Measurements from ENCODE around the gene NPIPB4. TPM values are rescaled to one million over a fixed set of nuclear protein-coding genes. Genes with fewer than 3 reads are reported as not detected.
"Not testable (repeated sequence)": the region's sequence is repeated elsewhere in the genome, so short reads cannot be mapped to it uniquely, and the experiment has no call there.

The NPIPB4 gene
- total RNA-seq, 4 donors from 2014 or later, result 49.5 to 289 (median 118) TPM

DNA sequence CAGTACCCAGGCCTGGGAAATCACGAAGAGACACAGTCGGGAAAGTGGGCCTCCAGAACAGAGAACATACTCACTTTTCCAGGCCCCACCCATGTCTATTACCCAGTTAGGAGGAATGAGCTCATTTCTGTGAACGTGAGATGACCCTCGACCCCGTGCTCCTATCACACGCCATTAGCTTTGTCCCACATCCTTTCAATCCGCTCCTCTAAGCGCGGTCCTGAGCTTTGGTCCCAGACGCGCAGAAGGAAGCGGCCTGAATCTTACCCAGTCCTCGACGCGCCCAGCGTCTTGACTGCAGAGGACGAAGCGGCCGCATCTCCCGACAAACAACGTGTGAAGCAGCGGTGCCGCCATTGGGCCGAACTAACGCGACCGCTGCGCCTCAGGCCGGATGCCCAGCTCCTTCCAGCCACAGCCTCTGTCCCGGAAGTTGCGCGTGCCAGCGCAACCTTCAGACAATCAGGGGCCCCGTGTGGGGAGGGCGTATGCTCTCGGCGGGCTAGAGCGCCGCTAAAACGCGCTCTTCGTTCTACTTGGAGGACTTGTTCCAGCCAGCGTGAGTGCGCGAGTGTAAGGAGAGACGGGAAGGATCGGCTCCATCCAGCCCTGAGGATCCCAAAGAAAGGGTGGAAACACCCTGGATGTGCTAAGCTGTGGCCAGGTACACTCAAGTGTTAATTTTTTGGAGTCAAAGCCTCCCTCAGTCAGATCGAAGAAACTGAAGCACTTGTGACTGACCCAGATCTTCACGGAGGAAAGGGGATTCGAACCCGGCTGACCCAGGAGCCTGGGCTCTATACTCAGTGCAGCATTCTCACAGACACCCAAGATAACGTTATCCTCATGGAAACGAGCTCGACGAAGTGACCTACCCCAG lies 37.3 kb downstream of the NPIPB4 start:
- peak in 1 of 2 donors; percentile 72 for DNase-seq (ENCODE audit: low spot score in 2 of 2)
- TF ChIP-seq POLR2A (IDR thresholded peaks at IDR 0.05) (peak in 1 of 2 donors; percentile 19), POLR2AphosphoS5 (IDR thresholded peaks at IDR 0.05) (peak in 1 of 3 donors; percentile 12)
- H3K4me1 ChIP-seq, H3K27me3 ChIP-seq, H3K36me3 ChIP-seq, H3K9me3 ChIP-seq: not testable (repeated sequence)
- H3K27ac ChIP-seq, result peak overlapping the region; percentile 77
- peak overlapping the region; percentile 56 for H3K4me3 ChIP-seq
- 3% methylated on average over 32 of the region's 55 CpGs for WGBS

DNA sequence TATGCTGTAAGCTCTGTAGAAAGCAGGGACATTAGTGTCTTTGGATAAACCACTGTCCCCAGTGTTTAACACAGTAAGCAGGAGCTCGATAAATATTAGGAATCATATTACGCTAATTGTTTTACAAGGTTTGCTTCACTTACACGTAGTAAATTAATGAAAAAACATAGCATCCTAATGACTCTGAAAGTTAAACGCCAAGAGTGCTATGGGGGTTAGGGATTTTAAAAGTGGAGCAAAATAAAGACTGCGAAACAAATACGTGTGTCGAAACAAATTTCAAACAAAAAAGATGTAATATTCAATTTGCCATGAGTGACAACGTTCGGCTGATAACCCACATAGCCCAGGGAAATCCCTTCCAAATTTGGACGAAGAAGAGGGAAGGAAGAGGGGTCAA lies 37.9 kb downstream of the NPIPB4 start:
- not testable (repeated sequence) for H3K9me3 ChIP-seq; H3K4me1 ChIP-seq; DNase-seq (ENCODE audit: low spot score in 2 of 2); H3K27me3 ChIP-seq; H3K36me3 ChIP-seq
- H3K27ac ChIP-seq, result peak overlapping the region; percentile 77
- WGBS, result 51% methylated on average over 10 of the region's 10 CpGs
- peak overlapping the region; percentile 56 for H3K4me3 ChIP-seq

GRCh38 chr16:21817012-21817411 lies 40.5 kb downstream of the NPIPB4 start:
- not testable (repeated sequence) for DNase-seq (ENCODE audit: low spot score in 2 of 2); H3K27me3 ChIP-seq; H3K4me3 ChIP-seq; H3K9me3 ChIP-seq; H3K4me1 ChIP-seq; H3K27ac ChIP-seq
- peaks cover 15% of the 10 kb centered on the region for H3K36me3 ChIP-seq

DNA sequence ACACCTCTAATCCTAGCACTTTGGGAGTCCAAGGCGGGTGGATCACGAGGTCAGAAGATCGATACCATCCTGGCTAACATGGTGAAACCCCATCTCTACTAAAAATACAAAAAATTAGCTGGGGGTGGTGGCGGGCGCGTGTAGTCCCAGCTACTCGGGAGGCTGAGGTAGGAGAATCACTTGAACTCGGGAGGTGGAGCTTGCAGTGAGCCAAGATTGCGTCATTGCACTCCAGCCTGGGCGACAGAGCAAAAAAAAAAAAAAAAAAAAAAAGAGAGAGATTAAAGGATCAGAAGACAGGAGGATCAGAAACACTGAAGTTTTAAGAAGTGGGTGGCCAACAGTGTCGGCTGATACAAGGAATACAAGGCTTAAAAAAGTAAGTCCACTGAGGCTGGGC lies 41.9 kb downstream of the NPIPB4 start:
- not testable (repeated sequence) for DNase-seq (ENCODE audit: low spot score in 2 of 2); H3K4me3 ChIP-seq; H3K27ac ChIP-seq; H3K9me3 ChIP-seq; H3K4me1 ChIP-seq; H3K27me3 ChIP-seq
- 88% methylated on average over 11 of the region's 11 CpGs for WGBS
- peaks cover 23% of the 10 kb centered on the region for H3K36me3 ChIP-seq

- not testable (repeated sequence) for H3K9me3 ChIP-seq; H3K4me3 ChIP-seq; H3K27ac ChIP-seq; H3K36me3 ChIP-seq; H3K4me1 ChIP-seq; H3K27me3 ChIP-seq; DNase-seq (ENCODE audit: low spot score in 2 of 2)
- WGBS, result 44% methylated on average over 2 of the region's 2 CpGs
Observed at GRCh38 chr16:21802375-21802663, 55.2 kb downstream of the NPIPB4 start.

DNA sequence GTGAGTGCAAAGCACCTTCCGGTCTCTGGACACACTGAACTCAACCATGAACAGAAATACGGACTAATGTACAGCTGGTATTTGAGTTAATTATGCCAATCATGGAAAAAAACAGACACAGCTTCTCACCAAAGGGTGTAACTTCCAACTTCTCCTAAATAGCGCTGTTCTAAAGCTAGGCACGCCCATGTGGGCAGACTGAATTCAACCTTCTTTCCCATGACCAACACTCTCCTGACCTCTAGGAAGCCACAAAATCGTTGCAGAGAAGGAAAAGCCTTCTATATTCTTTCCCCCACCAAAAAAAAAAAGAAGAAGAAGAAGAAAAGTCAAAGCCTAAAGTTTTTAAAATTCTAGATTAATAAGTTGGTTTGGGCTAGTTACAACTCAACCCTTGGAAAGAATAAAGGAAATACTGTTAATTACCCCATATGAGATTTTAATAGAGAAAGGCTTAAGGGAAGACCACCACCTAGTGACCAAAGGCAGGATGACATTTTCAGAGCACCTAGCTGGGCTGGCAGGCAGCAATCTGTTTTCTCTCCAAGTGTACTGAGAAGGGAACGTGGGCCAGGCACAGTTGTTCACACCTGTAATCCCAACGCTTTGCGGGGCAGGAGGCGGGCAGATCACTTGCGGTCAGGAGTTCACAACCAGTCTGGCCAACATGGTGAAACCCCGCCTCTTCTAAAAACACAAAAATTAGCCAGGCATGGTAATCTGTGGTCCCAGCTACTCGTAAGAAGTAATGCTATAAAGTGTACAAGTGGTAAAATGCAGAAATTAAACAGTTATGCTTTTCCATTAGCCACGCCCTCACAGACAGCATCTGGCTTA lies 55.8 kb downstream of the NPIPB4 start:
- not testable (repeated sequence) for DNase-seq (ENCODE audit: low spot score in 2 of 2); H3K4me3 ChIP-seq
- WGBS, result 68% methylated on average over 12 of the region's 13 CpGs

GRCh38 chr16:21798601-21799000 lies 59.0 kb downstream of the NPIPB4 start:
- H3K4me1 ChIP-seq; DNase-seq (ENCODE audit: low spot score in 2 of 2); H3K9me3 ChIP-seq; H3K36me3 ChIP-seq; H3K4me3 ChIP-seq; H3K27me3 ChIP-seq; H3K27ac ChIP-seq: not testable (repeated sequence)
- no CpG with 5 or more reads among the region's 3 CpGs for WGBS

More for the DNA sequence above, 55.8 kb downstream of the NPIPB4 start:
- not testable (repeated sequence) for H3K27me3 ChIP-seq, H3K4me1 ChIP-seq, H3K27ac ChIP-seq, H3K36me3 ChIP-seq, H3K9me3 ChIP-seq
- TF ChIP-seq, protein P1, sequence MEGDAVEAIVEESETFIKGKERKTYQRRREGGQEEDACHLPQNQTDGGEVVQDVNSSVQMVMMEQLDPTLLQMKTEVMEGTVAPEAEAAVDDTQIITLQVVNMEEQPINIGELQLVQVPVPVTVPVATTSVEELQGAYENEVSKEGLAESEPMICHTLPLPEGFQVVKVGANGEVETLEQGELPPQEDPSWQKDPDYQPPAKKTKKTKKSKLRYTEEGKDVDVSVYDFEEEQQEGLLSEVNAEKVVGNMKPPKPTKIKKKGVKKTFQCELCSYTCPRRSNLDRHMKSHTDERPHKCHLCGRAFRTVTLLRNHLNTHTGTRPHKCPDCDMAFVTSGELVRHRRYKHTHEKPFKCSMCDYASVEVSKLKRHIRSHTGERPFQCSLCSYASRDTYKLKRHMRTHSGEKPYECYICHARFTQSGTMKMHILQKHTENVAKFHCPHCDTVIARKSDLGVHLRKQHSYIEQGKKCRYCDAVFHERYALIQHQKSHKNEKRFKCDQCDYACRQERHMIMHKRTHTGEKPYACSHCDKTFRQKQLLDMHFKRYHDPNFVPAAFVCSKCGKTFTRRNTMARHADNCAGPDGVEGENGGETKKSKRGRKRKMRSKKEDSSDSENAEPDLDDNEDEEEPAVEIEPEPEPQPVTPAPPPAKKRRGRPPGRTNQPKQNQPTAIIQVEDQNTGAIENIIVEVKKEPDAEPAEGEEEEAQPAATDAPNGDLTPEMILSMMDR (IDR thresholded peaks at IDR 0.05), result peak in 1 of 2 donors; percentile 40

DNA sequence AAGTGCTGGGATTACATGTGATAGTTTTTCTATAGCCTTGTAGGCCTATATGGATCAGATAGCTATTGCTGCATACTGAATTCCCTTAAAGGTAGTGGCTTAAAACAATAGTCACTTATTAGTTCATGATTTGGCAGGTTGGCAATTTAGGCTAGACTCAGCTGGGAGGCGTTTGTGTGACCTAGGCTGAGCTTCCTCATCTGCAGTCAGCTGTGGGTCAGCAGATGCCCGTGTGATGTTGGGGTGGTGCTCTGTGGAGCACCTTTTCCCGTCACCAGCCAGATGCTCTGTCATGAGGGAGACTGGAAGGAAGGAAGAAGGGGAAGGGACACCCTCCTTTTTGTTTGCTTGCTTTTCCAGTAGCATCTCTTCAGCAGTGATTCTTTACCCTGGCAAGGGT lies 64.2 kb downstream of the NPIPB4 start:
- H3K4me1 ChIP-seq; H3K9me3 ChIP-seq; H3K4me3 ChIP-seq; H3K27me3 ChIP-seq; H3K36me3 ChIP-seq; DNase-seq (ENCODE audit: low spot score in 2 of 2); H3K27ac ChIP-seq: not testable (repeated sequence)
- whole genome bisulfite sequencing, result no CpG with 5 or more reads among the region's 3 CpGs

DNA sequence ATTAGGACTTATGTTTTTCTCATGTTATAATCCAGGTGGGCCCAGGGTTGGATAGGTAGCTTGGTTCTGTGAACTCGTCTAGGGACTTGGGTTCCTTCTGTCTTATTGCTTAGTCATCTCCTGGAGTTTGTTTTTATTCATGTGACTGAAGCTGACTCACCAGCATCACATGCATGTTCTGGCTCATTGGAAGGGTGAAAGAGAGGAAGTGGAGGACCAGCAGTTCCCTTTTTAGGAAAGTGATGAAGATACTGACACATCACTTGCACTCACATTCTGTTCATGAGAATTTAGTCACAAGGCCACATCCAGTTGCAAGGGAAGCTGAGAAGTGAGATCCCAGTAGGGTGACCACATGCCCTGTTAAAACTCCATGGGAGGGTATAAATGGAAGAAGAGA lies 67.0 kb downstream of the NPIPB4 start:
- WGBS, result no CpG with 5 or more reads among the region's 1 CpG
- H3K4me1 ChIP-seq; H3K4me3 ChIP-seq; DNase-seq (ENCODE audit: low spot score in 2 of 2); H3K36me3 ChIP-seq; H3K27ac ChIP-seq; H3K9me3 ChIP-seq; H3K27me3 ChIP-seq: not testable (repeated sequence)

Other genes with a start within 250 kb of the NPIPB4 start
- 1 to 10 TPM; 1.0 to 4.3 (median 1.3) TPM for gene IGSF6, start 205.1 kb downstream of the NPIPB4 start, total RNA-seq
- gene OTOA, start 193.8 kb downstream of the NPIPB4 start, total RNA-seq, result under 1 TPM in 1 of 4 donors, not detected in 3; 0.40 TPM
- 100 to 1,000 TPM; 109 to 172 (median 139) TPM for gene UQCRC2, start 95.6 kb upstream of the NPIPB4 start, total RNA-seq
- not detected for gene PDZD9, start 143.4 kb upstream of the NPIPB4 start, total RNA-seq
- 10 to 100 TPM; 11.9 to 32.7 (median 16.7) TPM for gene MOSMO, start 150.4 kb upstream of the NPIPB4 start, total RNA-seq
- 1 to 10 TPM in 1 of 4 donors, under 1 TPM in 2, not detected in 1; 0.21 to 1.2 (median 0.26) TPM for gene VWA3A, start 234.8 kb upstream of the NPIPB4 start, total RNA-seq

Data from suprapubic skin (tissue), 4 donors.